ENCODE data around the gene PFKP. TPM values are rescaled to one million over a fixed set of nuclear protein-coding genes. Genes with fewer than 3 reads are reported as not detected.

Gene PFKP
- total RNA-seq, 1 experiment from 2014 or later: 140 TPM

DNA sequence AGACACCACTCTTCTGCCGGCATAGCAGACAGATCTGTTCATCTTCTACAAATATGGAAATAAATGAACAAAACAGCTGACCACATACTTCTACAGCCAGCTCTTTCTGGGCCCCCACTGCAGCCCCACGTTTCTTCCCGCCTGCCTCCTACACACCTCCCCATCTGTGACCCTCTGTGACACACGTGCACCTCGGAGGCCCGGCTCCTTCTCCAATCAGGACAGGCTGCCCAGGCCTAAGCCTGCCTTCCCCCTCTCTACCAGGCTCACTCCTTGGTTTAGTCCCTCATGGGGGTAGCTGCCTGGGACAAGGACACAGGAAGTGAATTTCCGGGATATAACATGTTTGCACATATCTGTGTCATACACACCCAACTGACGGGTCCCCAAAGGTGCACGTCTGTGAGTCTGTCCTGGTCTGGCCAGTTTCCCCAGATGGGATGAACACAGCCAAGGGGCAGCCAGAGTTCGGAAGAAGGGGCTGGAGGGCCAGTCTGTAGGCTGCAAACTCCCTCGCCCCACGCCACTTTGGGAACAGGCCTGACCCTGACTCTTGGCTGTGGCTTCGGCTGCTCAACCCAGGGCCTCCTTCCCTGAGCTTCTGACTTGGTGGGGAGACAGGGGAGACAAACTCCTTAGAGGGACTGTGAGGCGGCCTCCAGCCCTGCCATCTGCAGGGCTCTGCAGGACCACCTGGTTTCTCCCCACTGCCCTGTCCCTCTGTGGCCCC, 75.0 kb downstream of the PFKP start:
- H3K36me3 ChIP-seq (ENCODE audit: low read depth, low read length): peaks cover 14% of the 10 kb centered on the region; the same call in 1 of the 2 replicates
- no TSS peak for BruUV-seq (replicated peaks)
- H3K27me3 ChIP-seq (ENCODE audit: low read length): no peaks in the 10 kb centered on the region
- ChIA-PET CTCF (no interaction called here), POLR2A (ENCODE audit: unreplicated experiment) (no interaction called here)
- intact Hi-C loops (cut with micrococcal nuclease): no loop called here
- DNase-seq: no peak
- H3K9me3 ChIP-seq (ENCODE audit: low read length): no peaks in the 10 kb centered on the region
- H3K79me2 ChIP-seq (ENCODE audit: low read length): no peaks in the 10 kb centered on the region
- ATAC-seq: no peak
- H3K9ac ChIP-seq (ENCODE audit: low read length): no peak overlapping the region
- H2AFZ ChIP-seq (ENCODE audit: low read length): no peak overlapping the region
- no peaks in the 10 kb centered on the region for H3F3A ChIP-seq (ENCODE audit: low read length, unreplicated experiment)
- no peak overlapping the region for H3K27ac ChIP-seq (ENCODE audit: low read length)
- no peak overlapping the region for H3K4me3 ChIP-seq (ENCODE audit: low read length)
- H3K4me2 ChIP-seq (ENCODE audit: low read length): no peak overlapping the region
- no peaks in the 10 kb centered on the region for H3K4me1 ChIP-seq (ENCODE audit: insufficient read depth, low read length)
- H3K9me2 ChIP-seq (replicated peaks; ENCODE audit: low read length): no peaks in the 10 kb centered on the region
- TF ChIP-seq, protein P1, sequence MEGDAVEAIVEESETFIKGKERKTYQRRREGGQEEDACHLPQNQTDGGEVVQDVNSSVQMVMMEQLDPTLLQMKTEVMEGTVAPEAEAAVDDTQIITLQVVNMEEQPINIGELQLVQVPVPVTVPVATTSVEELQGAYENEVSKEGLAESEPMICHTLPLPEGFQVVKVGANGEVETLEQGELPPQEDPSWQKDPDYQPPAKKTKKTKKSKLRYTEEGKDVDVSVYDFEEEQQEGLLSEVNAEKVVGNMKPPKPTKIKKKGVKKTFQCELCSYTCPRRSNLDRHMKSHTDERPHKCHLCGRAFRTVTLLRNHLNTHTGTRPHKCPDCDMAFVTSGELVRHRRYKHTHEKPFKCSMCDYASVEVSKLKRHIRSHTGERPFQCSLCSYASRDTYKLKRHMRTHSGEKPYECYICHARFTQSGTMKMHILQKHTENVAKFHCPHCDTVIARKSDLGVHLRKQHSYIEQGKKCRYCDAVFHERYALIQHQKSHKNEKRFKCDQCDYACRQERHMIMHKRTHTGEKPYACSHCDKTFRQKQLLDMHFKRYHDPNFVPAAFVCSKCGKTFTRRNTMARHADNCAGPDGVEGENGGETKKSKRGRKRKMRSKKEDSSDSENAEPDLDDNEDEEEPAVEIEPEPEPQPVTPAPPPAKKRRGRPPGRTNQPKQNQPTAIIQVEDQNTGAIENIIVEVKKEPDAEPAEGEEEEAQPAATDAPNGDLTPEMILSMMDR (conservative IDR thresholded peaks at IDR 0.05; ENCODE audit: low read depth, low read length): no peak
- no peak for TF ChIP-seq EZH2phosphoT487 (IDR thresholded peaks at IDR 0.05; ENCODE audit: borderline replicate concordance, low read length)
- no peak for TF ChIP-seq EZH2 (IDR thresholded peaks at IDR 0.05; ENCODE audit: low read length, unreplicated experiment)
- H4K20me1 ChIP-seq (ENCODE audit: low read length): no peaks in the 10 kb centered on the region

- Histone ChIP-seq H2AFZ (ENCODE audit: low read length) (no peak overlapping the region), H3K9me3 (ENCODE audit: low read length) (no peaks in the 10 kb centered on the region), H3K27ac (ENCODE audit: low read length) (no peak overlapping the region), H3K36me3 (ENCODE audit: low read depth, low read length) (peaks cover 7% of the 10 kb centered on the region; the same call in 1 of the 2 replicates), H3K79me2 (ENCODE audit: low read length) (no peaks in the 10 kb centered on the region), H4K20me1 (ENCODE audit: low read length) (no peaks in the 10 kb centered on the region), H3K9me2 (replicated peaks; ENCODE audit: low read length) (no peaks in the 10 kb centered on the region), H3K27me3 (ENCODE audit: low read length) (no peaks in the 10 kb centered on the region), H3K4me2 (ENCODE audit: low read length) (no peak overlapping the region), H3K4me1 (ENCODE audit: insufficient read depth, low read length) (no peaks in the 10 kb centered on the region), H3F3A (ENCODE audit: low read length, unreplicated experiment) (no peaks in the 10 kb centered on the region), H3K9ac (ENCODE audit: low read length) (no peak overlapping the region), H3K4me3 (ENCODE audit: low read length) (no peak overlapping the region)
- intact Hi-C loops (cut with micrococcal nuclease): no loop called here
- DNase-seq (no peak), ATAC-seq (no peak)
- no TSS peak for BruUV-seq (replicated peaks)
- ChIA-PET POLR2A (ENCODE audit: unreplicated experiment) (no interaction called here), CTCF (no interaction called here)
- TF ChIP-seq, protein P1 (conservative IDR thresholded peaks at IDR 0.05; ENCODE audit: low read depth, low read length): no peak
- TF ChIP-seq EZH2phosphoT487 (IDR thresholded peaks at IDR 0.05; ENCODE audit: borderline replicate concordance, low read length) (no peak), EZH2 (IDR thresholded peaks at IDR 0.05; ENCODE audit: low read length, unreplicated experiment) (no peak)
Measured at GRCh38 chr10:3143366-3143765, 76.0 kb downstream of the PFKP start.

- no peak overlapping the region for H3K4me3 ChIP-seq (ENCODE audit: low read length)
- intact Hi-C loops (cut with micrococcal nuclease): no loop called here
- no peak overlapping the region for H3K4me2 ChIP-seq (ENCODE audit: low read length)
- no peaks in the 10 kb centered on the region for H3K79me2 ChIP-seq (ENCODE audit: low read length)
- no peaks in the 10 kb centered on the region for H3K9me3 ChIP-seq (ENCODE audit: low read length)
- H3K9me2 ChIP-seq (replicated peaks; ENCODE audit: low read length): no peaks in the 10 kb centered on the region
- ATAC-seq (no peak), DNase-seq (no peak)
- peaks cover 4% of the 10 kb centered on the region; the same call in 1 of the 2 replicates for H3K36me3 ChIP-seq (ENCODE audit: low read depth, low read length)
- ChIA-PET POLR2A (ENCODE audit: unreplicated experiment) (no interaction called here), CTCF (no interaction called here)
- no TSS peak for BruUV-seq (replicated peaks)
- no peaks in the 10 kb centered on the region for H3F3A ChIP-seq (ENCODE audit: low read length, unreplicated experiment)
- H3K27me3 ChIP-seq (ENCODE audit: low read length): no peaks in the 10 kb centered on the region
- no peaks in the 10 kb centered on the region for H3K4me1 ChIP-seq (ENCODE audit: insufficient read depth, low read length)
- H4K20me1 ChIP-seq (ENCODE audit: low read length): no peaks in the 10 kb centered on the region
- no peak overlapping the region for H3K9ac ChIP-seq (ENCODE audit: low read length)
- no peak overlapping the region for H2AFZ ChIP-seq (ENCODE audit: low read length)
- TF ChIP-seq, protein P1 (conservative IDR thresholded peaks at IDR 0.05; ENCODE audit: low read depth, low read length): no peak
- TF ChIP-seq EZH2 (IDR thresholded peaks at IDR 0.05; ENCODE audit: low read length, unreplicated experiment) (no peak), EZH2phosphoT487 (IDR thresholded peaks at IDR 0.05; ENCODE audit: borderline replicate concordance, low read length) (no peak)
- H3K27ac ChIP-seq (ENCODE audit: low read length): no peak overlapping the region
Measured at GRCh38 chr10:3143791-3144434, 76.6 kb downstream of the PFKP start.
